Activated T-helper 9 cell treated with anti-CD3 and anti-CD28 coated beads, Interleukin-2, amount 50 U/mL, for 16 hours (primary cell): ENCODE results near the gene FAM83D.
A peak's percentile ranks its signal among the peaks of the same experiment; 100 is the strongest.
"Not testable (repeated sequence)": the region's sequence is repeated elsewhere in the genome, so short reads cannot be mapped to it uniquely, and the experiment has no call there.

ENCODE experiments used
- DNase-seq: peaks from one replicate; pipeline ENCODE4 v3.0.0-alpha.2; 2020; ENCODE audit warnings: low read depth

FAM83D gene

DNA sequence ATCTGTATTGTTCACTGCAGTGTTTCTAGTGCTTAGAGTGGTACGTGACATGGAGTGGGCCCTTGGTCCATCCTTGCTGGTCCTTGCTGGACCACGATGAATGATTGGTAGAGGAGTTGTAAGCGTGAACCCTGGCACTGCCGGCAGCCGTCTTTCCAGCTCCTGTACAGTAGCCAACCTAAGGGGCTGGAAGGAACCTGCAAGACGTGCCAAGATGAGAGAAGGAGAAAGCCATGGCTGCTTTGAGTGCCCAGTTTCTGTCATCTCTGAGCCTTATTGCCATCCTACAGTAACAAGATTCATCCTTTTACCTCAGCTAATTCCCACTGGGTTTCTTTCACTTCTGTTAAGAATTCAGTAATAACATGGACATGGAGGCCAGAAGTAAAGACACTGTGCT, 41.9 kb downstream of the FAM83D start:
- DNase-seq: no peak

DNA sequence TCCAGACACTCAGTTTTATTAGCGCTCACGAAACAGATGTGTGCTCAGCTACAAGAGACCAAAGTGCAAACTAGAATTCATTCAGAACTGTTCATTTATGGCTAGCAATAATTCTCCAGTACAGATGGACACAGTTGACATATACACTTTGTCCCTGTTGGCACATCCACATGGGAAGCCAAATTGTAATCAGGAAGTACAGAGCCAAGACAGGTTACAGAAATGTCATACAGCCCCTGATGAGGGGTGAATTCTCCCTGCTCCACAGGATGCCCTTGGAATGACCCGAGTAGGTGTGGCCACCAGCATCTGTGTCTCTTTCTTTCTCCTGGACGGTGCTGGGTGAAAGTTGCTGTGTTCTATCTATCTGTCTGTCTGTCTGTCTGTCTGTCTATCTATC, 43.5 kb downstream of the FAM83D start:
- no peak for DNase-seq

GRCh38 chr20:38970302-38970701, 44.1 kb downstream of the FAM83D start:
- DNase-seq: no peak

GRCh38 chr20:38973107-38973506, 46.9 kb downstream of the FAM83D start:
- no peak for DNase-seq

GRCh38 chr20:38973645-38974044, 47.4 kb downstream of the FAM83D start:
- DNase-seq: no peak

DNA sequence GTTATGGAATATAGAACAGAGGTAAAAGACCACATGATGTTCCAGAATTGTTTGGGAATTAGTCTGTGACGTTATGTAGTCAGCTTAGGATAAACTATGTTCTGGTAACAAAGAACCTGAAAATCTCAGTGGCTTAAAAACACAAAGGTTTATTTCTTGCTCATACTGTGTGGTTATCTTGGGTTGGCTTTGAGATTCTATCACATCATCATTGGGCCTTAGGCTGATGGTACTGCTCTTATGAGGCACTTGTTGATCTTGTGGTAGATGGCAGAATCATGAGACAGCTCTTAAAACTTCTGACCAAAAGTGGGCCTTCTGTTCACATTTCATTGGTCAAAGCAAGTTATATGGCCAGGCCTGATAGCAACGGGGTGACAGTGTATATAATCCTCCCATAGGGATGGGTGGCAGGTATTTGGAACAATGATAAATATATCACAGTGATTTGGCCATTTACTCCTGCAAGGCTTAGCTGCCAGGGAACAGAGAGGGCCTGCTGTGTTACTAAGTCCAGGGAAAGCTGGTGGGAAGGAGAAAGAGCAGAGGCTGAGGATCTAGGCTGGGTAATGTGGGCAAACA, 49.4 kb downstream of the FAM83D start:
- no peak for DNase-seq

GRCh38 chr20:38979434-38979833, 53.2 kb downstream of the FAM83D start:
- DNase-seq: no peak

DNA sequence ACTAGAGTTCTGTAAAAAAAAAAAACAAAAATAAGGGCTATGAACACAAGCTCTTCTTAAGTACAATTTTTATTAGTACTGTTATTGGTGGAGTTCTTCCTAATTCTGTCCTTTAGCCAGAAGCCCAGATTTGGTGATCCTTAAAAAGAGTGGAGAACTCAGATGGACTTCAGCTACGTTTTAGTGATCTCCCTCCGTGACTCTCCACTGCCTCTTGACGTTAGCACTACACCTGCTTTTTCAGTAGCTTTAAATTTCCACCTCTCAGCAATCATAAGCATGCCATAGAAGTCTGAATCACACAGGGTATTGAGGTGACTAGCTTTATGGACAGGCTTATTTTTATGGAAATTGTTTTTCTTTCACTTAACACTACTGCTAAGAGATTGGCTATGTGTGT, 53.6 kb downstream of the FAM83D start:
- DNase-seq: no peak

- DNase-seq: no peak
Measured at GRCh38 chr20:38982291-38982690, 56.1 kb downstream of the FAM83D start.

DNA sequence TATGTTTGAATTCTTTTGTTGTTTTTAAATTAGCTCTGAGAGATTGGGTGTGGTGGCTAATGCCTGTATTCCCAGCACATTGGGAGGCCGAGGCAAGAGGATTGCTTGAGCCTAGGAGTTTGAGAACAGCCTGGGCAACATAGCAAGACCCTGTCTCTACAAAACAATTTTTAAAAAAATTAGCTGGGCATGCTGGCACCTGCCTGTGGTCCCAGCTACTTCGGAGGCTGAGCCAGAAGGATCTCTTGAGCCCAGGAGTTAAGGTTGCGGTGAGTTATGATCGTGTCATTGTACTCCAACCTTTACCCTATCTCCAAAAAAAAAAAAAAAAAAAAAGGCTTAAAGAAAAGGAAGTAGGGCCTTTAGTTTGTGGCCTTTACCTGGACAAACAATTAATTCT, 58.8 kb downstream of the FAM83D start:
- DNase-seq: no peak

- no peak for DNase-seq
Measured at GRCh38 chr20:38985603-38986170, 59.5 kb downstream of the FAM83D start.

- DNase-seq: no peak
Measured at GRCh38 chr20:38986663-38987062, 60.4 kb downstream of the FAM83D start.

- no peak for DNase-seq
Measured at GRCh38 chr20:38987777-38988176, 61.6 kb downstream of the FAM83D start.

DNA sequence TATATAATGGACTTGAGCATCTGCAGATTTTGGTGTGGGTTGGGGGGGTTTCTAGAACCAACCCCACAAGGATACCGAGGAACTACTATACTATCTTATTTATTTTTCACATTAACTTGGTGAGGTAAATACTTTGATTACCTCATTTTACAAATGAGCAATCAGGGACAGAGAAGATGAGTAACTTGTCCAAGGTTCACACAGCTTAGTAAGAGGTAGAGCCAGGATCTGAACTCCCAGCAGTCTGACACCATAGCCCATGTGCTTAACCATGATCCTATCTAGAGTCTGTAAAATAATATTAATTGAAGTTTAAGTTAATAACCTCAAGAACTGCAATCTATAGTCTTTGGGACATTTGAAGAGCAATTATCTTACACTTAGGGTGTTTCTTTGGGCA, 64.5 kb downstream of the FAM83D start:
- DNase-seq: no peak

DNA sequence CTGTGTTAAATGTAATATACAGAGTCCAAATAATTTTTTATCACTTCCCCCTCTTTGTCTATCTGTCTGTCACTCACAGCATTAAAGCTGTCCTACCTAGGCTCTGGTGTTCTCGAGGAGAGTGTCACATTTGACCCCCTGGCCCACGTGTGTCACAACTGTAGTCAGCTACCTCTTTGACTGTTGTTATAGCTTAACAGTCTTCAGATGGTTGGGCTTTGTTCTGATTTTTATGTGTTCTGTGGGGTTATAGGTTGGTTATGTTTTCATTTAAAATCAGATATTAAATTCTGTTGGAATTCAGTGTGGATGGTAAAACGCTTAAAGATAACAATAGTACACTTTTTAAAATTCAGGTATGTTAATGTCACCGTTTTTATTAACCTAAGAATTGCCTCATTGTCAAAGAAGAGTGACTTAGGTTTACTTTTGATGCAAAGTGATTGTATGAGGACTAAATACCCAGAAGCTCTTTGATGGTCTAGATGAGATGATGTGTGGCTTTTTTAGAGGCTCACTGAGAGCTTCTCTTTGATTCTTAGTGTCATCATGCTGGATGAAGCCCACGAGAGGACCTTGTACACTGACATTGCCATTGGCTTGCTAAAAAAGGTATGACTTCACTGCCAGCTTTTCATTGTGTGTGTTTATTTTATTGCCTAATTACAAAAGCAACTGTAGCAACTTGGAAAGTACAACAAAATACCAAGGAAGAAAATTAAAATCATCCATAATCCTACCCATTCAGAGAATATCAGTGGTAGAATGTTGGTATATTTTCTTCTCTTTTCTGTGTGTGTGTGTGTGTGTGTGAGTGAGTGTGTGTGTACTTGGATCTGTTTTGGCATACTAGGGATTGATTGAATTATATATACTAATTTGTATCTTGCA, 65.8 kb downstream of the FAM83D start:
- no peak for DNase-seq

- no peak for DNase-seq
Measured at GRCh38 chr20:38995536-38996044, 69.4 kb downstream of the FAM83D start.

DNA sequence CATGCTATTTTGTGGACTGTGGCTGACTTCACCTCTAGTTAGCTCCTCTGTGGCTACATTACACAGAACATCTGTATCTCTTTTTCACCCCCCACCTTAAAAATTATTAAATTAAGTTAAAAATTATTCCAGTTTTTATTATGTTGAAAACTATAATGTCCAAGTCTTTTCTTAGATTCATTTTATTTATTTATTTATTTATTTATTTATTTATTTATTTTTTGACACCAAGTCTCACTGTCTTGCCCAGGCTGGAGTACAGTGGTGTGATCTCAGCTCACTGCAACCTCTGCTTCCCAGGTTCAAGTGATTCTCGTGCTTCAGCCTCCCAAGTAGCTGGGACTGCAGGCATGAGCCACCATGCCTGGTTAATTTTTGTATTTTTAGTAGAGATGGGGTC, 70.6 kb downstream of the FAM83D start:
- not testable (repeated sequence) for DNase-seq

DNA sequence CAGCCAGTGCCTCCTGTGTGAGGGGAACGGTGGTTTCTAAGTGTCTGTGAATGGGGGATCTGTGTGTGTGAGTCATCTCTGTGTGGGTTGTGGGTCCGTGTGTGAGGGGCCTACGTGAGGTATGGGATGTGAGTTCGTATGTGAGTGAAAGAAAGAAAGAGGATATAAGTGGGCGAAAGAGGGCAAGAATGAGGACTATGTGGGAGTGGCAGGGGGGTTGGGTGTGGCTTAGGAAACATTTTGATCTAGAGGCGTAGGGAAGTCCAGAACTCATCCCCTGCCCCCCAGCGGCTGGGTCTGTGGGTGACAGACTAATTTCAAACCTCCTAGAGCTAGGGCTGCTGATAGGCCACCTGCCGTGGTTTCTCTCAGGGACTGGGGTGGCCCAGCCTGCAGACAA, 71.4 kb downstream of the FAM83D start:
- peak; percentile 17 for DNase-seq

- DNase-seq: no peak
Measured at GRCh38 chr20:38999217-38999616, 73.0 kb downstream of the FAM83D start.

- DNase-seq: no peak
Measured at GRCh38 chr20:38999965-39000910, 74.0 kb downstream of the FAM83D start.
